Measurements from ENCODE around the gene MMP7. TPM values are rescaled to one million over a fixed set of nuclear protein-coding genes. Genes with fewer than 3 reads are reported as not detected.

The MMP7 gene
- total and polyA plus RNA-seq, 2 donors (not counting 3 experiments of a cell fraction or from before 2014, with no cell fraction given), result 0.65 TPM; not detected in 1

- H3K27ac ChIP-seq (ENCODE audit: insufficient read depth, low read depth, low read length), result no peak overlapping the region
- BruUV-seq (replicated peaks), result no TSS peak
- no peaks in the 10 kb centered on the region for H3K9me1 ChIP-seq (replicated peaks; ENCODE audit: control insufficient read depth, extremely low read depth, insufficient read depth, low read length)
- no peaks in the 10 kb centered on the region for H4K20me1 ChIP-seq (replicated peaks; ENCODE audit: control insufficient read depth, extremely low read depth, insufficient read depth, low read length)
- H3K4me3 ChIP-seq (replicated peaks in 1 of 3; ENCODE audit: insufficient read depth in 1 of 3, low read depth in 1 of 3, low read length in 3 of 3), result no peak overlapping the region
- FAIRE-seq (no peak), DNase-seq (ENCODE audit: low read depth, low spot score) (no peak)
- H3K4me1 ChIP-seq (ENCODE audit: control insufficient read depth, extremely low read depth, insufficient read depth, low read length), result no peaks in the 10 kb centered on the region
- ChIA-PET CTCF (interaction anchor here (1.7 kb wide), 1 partner anchor 9 kb away, joined by 7 read pairs; no protein-coding TSS in a partner anchor), POLR2A (no interaction called here)
- no peak overlapping the region for H3K9ac ChIP-seq (replicated peaks; ENCODE audit: extremely low read depth, insufficient read depth, low read length)
- no peak overlapping the region for H2AFZ ChIP-seq (ENCODE audit: low read depth, low read length)
- H3K27me3 ChIP-seq (ENCODE audit: control insufficient read depth in 2 of 2, insufficient read depth in 2 of 2, low read length in 2 of 2), result no peaks in the 10 kb centered on the region
- no peaks in the 10 kb centered on the region for H3K79me2 ChIP-seq (ENCODE audit: control insufficient read depth, insufficient read depth, low read length)
- no peak for TF ChIP-seq FOS (IDR thresholded peaks at IDR 0.05; ENCODE audit: borderline replicate concordance, insufficient read depth, low read length)
- TF ChIP-seq POLR2AphosphoS5 (IDR thresholded peaks at IDR 0.05; ENCODE audit: insufficient read depth, low read depth, low read length), result no peak
- TF ChIP-seq GATA2 (IDR thresholded peaks at IDR 0.05; ENCODE audit: insufficient read depth, insufficient read length, low read depth, low read length), result no peak
- no peak for TF ChIP-seq MAX (IDR thresholded peaks at IDR 0.05; ENCODE audit: insufficient read depth, insufficient read length)
- no peak for TF ChIP-seq EZH2 (IDR thresholded peaks at IDR 0.05; ENCODE audit: borderline replicate concordance, low read depth, low read length, severe bottlenecking)
- no peak for TF ChIP-seq CTCF (IDR thresholded peaks at IDR 0.05; ENCODE audit: extremely low read depth in 1 of 2, insufficient read depth in 1 of 2, low read depth in 1 of 2, low read length in 2 of 2)
- TF ChIP-seq POLR2A (IDR thresholded peaks at IDR 0.05; ENCODE audit: low read depth, low read length), result no peak
- no peak for TF ChIP-seq MYC (IDR thresholded peaks at IDR 0.05; ENCODE audit: low read depth, low read length)
- TF ChIP-seq JUN (IDR thresholded peaks at IDR 0.05; ENCODE audit: borderline replicate concordance, insufficient read depth, insufficient read length, low read depth), result no peak
- H3K36me3 ChIP-seq (ENCODE audit: control insufficient read depth in 2 of 2, extremely low read depth in 1 of 2, insufficient read depth in 2 of 2, low read length in 2 of 2), result no peaks in the 10 kb centered on the region
- dilution Hi-C loops (cut with MboI; ENCODE audit: extremely low pct_ligation_motif_present, low sequenced_read_pairs) (no loop called here), intact Hi-C loops (cut with micrococcal nuclease) (no loop called here)
- no peak overlapping the region for H3K4me2 ChIP-seq (ENCODE audit: insufficient read depth, low read length)
- no peaks in the 10 kb centered on the region for H3K9me3 ChIP-seq (replicated peaks; ENCODE audit: control insufficient read depth, insufficient read depth, low read length)
Observed at GRCh38 chr11:102487214-102487613, 43.3 kb downstream of the MMP7 start.
